H1 (cell line): ENCODE measurements around the gene HOXA13. TPM values are rescaled to one million over a fixed set of nuclear protein-coding genes. Genes with fewer than 3 reads are reported as not detected.
A peak's percentile ranks its signal among the peaks of the same experiment; 100 is the strongest.

Experiments used
- RNF2 ChIP-seq: fragments of 200-900, 300-1000 bp; sonication (generic); IDR thresholded peaks from 2 replicates; pipeline ENCODE4 v1.7.1; 2016; ENCODE audit warnings: borderline replicate concordance, low read depth, mild to moderate bottlenecking, antibody characterized with exemption, low read length; ENCODE audit not compliant: poor library complexity, severe bottlenecking; ENCODE audit errors: missing control alignments
- polyA plus RNA-seq, 7 experiments: library from polyadenylated mRNA; depleted of rRNA in 3 of 7; stranded (reverse) in 5 of 7; unstranded in 2 of 7; fragments of >200 nt in 5 of 7; fragments of 200-250 nt in 2 of 7; gene quantifications; 1 replicate in 5 of 7; 2 replicates in 1 of 7; 4 replicates in 1 of 7; pipeline versions ENCODE4 v1.2.1 to v1.2.3, GENCODE V29; 2011 to 2013; ENCODE audit warnings: missing spikeins in 2 of 7, mixed read lengths in 2 of 7
- total RNA-seq: library from RNA; stranded (reverse); fragmentation: NEBNext Ultra II Directional; extraction: Animal tissue kit (Norgen Biotek cat#: 25700); gene quantifications from 2 replicates; pipeline ENCODE4 v1.2.1, GENCODE V29; 2021
- TF ChIP-seq, protein P1 (sequence below): IDR thresholded peaks from 2 replicates; pipeline ENCODE4 v1.6.1; 2012; ENCODE audit warnings: low read length, inconsistent platforms

HOXA13 gene
- total and polyA plus RNA-seq, 2 of the 8 experiments (the other 6 are each of a cell fraction or from before 2014, with no cell fraction given) = not detected

DNA sequence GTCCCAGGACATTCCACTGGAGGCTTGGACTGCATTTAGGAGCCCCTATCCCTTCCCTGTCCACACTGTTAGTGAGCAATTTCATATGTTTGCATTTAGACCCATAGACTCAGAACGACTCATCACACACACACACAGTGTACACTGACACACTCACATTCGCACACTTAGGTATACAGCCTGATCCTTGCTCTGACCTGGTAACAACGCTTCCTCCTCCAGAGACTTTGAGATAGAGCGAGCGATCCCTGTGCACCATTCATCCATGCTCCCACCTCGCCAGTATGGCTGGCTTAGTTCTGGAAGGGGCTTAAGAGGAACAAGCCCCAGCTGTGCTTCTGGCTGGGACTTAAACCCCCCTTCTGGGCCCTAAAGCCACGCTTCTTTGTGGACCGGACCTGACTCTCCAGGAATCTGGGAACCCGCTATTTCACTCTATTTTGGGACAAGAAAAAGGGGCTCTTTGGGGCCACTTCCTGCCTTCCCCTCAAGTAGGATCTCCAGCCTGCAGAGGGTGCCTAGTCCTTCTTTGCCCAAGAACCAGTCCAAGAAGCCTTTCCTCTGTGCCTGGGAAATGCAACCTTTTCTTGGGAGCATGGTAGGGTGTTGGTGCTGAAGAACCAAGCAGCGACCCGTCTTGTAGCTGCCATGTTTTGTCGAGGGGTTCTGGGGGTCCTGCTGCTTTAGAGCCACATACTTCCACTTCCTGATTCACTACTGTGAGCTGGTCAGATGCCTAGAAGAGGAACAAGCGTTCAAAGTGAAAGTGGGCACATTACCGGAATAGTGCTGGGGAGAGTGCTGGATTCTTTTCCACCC, 1.1 kb upstream of the HOXA13 start (continued):
- TF ChIP-seq, protein P1, sequence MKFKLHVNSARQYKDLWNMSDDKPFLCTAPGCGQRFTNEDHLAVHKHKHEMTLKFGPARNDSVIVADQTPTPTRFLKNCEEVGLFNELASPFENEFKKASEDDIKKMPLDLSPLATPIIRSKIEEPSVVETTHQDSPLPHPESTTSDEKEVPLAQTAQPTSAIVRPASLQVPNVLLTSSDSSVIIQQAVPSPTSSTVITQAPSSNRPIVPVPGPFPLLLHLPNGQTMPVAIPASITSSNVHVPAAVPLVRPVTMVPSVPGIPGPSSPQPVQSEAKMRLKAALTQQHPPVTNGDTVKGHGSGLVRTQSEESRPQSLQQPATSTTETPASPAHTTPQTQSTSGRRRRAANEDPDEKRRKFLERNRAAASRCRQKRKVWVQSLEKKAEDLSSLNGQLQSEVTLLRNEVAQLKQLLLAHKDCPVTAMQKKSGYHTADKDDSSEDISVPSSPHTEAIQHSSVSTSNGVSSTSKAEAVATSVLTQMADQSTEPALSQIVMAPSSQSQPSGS = no peak
- TF ChIP-seq RNF2 = peak; percentile 63
